ENCODE data around the gene ACTL6B. TPM values are rescaled to one million over a fixed set of nuclear protein-coding genes. Genes with fewer than 3 reads are reported as not detected.

ACTL6B gene
- total and polyA plus RNA-seq, 9 of the 15 experiments (the other 6 are each of a cell fraction or from before 2014, with no cell fraction given): not detected

- TF ChIP-seq, protein P1, sequence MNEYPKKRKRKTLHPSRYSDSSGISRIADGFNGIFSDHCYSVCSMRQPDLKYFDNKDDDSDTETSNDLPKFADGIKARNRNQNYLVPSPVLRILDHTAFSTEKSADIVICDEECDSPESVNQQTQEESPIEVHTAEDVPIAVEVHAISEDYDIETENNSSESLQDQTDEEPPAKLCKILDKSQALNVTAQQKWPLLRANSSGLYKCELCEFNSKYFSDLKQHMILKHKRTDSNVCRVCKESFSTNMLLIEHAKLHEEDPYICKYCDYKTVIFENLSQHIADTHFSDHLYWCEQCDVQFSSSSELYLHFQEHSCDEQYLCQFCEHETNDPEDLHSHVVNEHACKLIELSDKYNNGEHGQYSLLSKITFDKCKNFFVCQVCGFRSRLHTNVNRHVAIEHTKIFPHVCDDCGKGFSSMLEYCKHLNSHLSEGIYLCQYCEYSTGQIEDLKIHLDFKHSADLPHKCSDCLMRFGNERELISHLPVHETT (CRISPR knock-in tag; conservative IDR thresholded peaks at IDR 0.05 in 1 of 2, IDR thresholded peaks at IDR 0.05 in 1 of 2): peak in 1 of 2 experiments; percentile 80; a peak in 2 of 4 replicates
- TF ChIP-seq PBX2 (CRISPR knock-in tag; IDR thresholded peaks at IDR 0.05; ENCODE audit: low read depth) (peak; percentile 20; the same call in 1 of the 2 replicates), PBX2 (tag; conservative IDR thresholded peaks at IDR 0.05; ENCODE audit: low read depth) (no peak), MAZ (CRISPR knock-in tag; conservative IDR thresholded peaks at IDR 0.05 in 1 of 2, IDR thresholded peaks at IDR 0.05 in 1 of 2) (peak; percentile 99 to 100), SIN3A (IDR thresholded peaks at IDR 0.05; ENCODE audit: borderline replicate concordance in 2 of 2, control insufficient read depth in 1 of 2, low read depth in 2 of 2, low read length in 2 of 2) (peak in 1 of 2 experiments; percentile 51; a peak in 2 of 4 replicates), SNAPC5 (CRISPR knock-in tag; IDR thresholded peaks at IDR 0.05) (no peak), TEAD1 (CRISPR knock-in tag; IDR thresholded peaks at IDR 0.05) (peak; percentile 10 to 84; a peak in 2 of 4 replicates), ELF1 (tag; IDR thresholded peaks at IDR 0.05) (no peak), PHB2 (IDR thresholded peaks at IDR 0.05; ENCODE audit: low read depth) (peak; percentile 92), ZNF436 (CRISPR knock-in tag; IDR thresholded peaks at IDR 0.05) (no peak), CBFB (CRISPR knock-in tag; IDR thresholded peaks at IDR 0.05) (peak; percentile 54; the same call in 1 of the 2 replicates), IRF1 (CRISPR knock-in tag; IDR thresholded peaks at IDR 0.05; ENCODE audit: borderline replicate concordance) (no peak), ZNF644 (tag; IDR thresholded peaks at IDR 0.05; ENCODE audit: low read depth) (peak; percentile 76; the same call in 1 of the 2 replicates), TCF7 (IDR thresholded peaks at IDR 0.05; ENCODE audit: borderline replicate concordance) (0 out of 2 replicates have a peak, but pooled peaks have one; percentile 47), NR2C1 (IDR thresholded peaks at IDR 0.05) (0 out of 2 replicates have a peak, but pooled peaks have one; percentile 29), NR2C1 (tag; IDR thresholded peaks at IDR 0.05) (no peak), ETV1 (tag; conservative IDR thresholded peaks at IDR 0.05; ENCODE audit: low read depth) (no peak), ZNF76 (CRISPR knock-in tag; IDR thresholded peaks at IDR 0.05; ENCODE audit: borderline replicate concordance) (0 out of 2 replicates have a peak, but pooled peaks have one; percentile 24), ATF4 (CRISPR knock-in tag; IDR thresholded peaks at IDR 0.05) (peak; percentile 82)
- TF ChIP-seq, protein P2, sequence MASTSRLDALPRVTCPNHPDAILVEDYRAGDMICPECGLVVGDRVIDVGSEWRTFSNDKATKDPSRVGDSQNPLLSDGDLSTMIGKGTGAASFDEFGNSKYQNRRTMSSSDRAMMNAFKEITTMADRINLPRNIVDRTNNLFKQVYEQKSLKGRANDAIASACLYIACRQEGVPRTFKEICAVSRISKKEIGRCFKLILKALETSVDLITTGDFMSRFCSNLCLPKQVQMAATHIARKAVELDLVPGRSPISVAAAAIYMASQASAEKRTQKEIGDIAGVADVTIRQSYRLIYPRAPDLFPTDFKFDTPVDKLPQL (IDR thresholded peaks at IDR 0.05; ENCODE audit: extremely low read depth, insufficient read length): no peak
Measured at GRCh38 chr7:100641463-100641859, 14.8 kb downstream of the ACTL6B start, which contains the start of gene TFR2 (continued).

All from K562 (cell line).